Suprapubic skin (tissue), 4 donors: Measurements from ENCODE around the gene TPSB2. TPM values are rescaled to one million over a fixed set of nuclear protein-coding genes. Genes with fewer than 3 reads are reported as not detected.
"Not testable (repeated sequence)": the region's sequence is repeated elsewhere in the genome, so short reads cannot be mapped to it uniquely, and the experiment has no call there.

Source experiments
- DNase-seq, 2 donors: peaks; one replicate each; pipeline ENCODE4 v3.0.0-alpha.2; 2019; ENCODE audit warnings: low spot score in 2 of 2
- H3K27ac ChIP-seq: fragments of 200-600 bp; sonication (generic); one replicate; pipeline ENCODE4 v1.5.1; 2019
- H3K27me3 ChIP-seq: fragments of 200-600 bp; sonication (generic); one replicate; pipeline ENCODE4 v1.5.1; 2019
- H3K36me3 ChIP-seq: fragments of 200-600 bp; sonication (generic); one replicate; pipeline ENCODE4 v1.5.1; 2019
- H3K4me1 ChIP-seq: fragments of 200-600 bp; sonication (generic); one replicate; pipeline ENCODE4 v1.5.1; 2019
- H3K4me3 ChIP-seq: fragments of 200-600 bp; sonication (generic); one replicate; pipeline ENCODE4 v1.5.1; 2019; ENCODE audit warnings: mild to moderate bottlenecking
- H3K9me3 ChIP-seq: fragments of 200-600 bp; sonication (generic); one replicate; pipeline ENCODE4 v1.5.1; 2019
- EP300 ChIP-seq: sonication (generic); formaldehyde crosslinking; IDR thresholded peaks from one replicate; pipeline ENCODE4 v1.6.1; 2017; ENCODE audit warnings: antibody characterized with exemption
- POLR2A ChIP-seq, 2 donors: fragments of 450-650 bp; IDR thresholded peaks; one replicate each; pipeline ENCODE4 v1.6.1; 2017; ENCODE audit warnings: antibody characterized with exemption in 2 of 2, mild to moderate bottlenecking in 2 of 2, moderate library complexity in 2 of 2
- POLR2AphosphoS5 ChIP-seq, 3 donors: sonication (generic); formaldehyde crosslinking; IDR thresholded peaks; one replicate each; pipeline ENCODE4 v1.6.1; 2017; ENCODE audit warnings: antibody characterized with exemption in 3 of 3
- WGBS: methylation state at CpG from one replicate; pipeline ENCODE4 v1.1.5; 2018; 5-methylcytosine and 5-hydroxymethylcytosine counted together
- total RNA-seq, 4 donors: library from RNA; depleted of rRNA; stranded (reverse); fragments of >200 nt; gene quantifications; one replicate each; pipeline ENCODE4 v1.1.0, GENCODE V29; 2016
- TF ChIP-seq, protein P1 (sequence below), 2 donors: fragments of 200-600 bp in 1 of 2; fragments of 450-650 bp in 1 of 2; sonication (generic) in 1 of 2; IDR thresholded peaks; one replicate each; pipeline ENCODE4 v1.5.1; 2016 to 2019; ENCODE audit warnings: antibody characterized with exemption in 2 of 2, mild to moderate bottlenecking in 1 of 2, moderate library complexity in 1 of 2

Gene TPSB2
- total RNA-seq, 4 donors from 2014 or later, result 13.0 to 36.9 (median 22.5) TPM

DNA sequence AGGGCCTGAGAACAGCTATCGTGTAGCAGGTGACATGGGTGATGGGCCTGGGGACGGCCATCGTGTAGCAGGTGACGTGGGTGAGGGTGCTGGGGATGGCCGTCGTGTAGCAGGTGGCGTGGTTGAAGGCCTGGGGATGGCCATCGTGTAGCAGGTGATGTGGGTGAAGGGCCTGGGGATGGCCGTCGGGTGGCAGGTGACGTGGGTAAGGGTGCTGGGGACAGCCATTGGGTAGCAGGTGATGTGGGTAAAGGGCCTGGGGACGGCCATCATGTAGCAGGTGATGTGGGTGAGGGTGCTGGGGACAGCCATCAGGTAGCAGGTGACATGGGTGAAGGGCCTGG lies 41.4 kb upstream of the TPSB2 start:
- TF ChIP-seq POLR2AphosphoS5 (IDR thresholded peaks at IDR 0.05), result no peak
- TF ChIP-seq POLR2A (IDR thresholded peaks at IDR 0.05), result no peak
- TF ChIP-seq, protein P1, sequence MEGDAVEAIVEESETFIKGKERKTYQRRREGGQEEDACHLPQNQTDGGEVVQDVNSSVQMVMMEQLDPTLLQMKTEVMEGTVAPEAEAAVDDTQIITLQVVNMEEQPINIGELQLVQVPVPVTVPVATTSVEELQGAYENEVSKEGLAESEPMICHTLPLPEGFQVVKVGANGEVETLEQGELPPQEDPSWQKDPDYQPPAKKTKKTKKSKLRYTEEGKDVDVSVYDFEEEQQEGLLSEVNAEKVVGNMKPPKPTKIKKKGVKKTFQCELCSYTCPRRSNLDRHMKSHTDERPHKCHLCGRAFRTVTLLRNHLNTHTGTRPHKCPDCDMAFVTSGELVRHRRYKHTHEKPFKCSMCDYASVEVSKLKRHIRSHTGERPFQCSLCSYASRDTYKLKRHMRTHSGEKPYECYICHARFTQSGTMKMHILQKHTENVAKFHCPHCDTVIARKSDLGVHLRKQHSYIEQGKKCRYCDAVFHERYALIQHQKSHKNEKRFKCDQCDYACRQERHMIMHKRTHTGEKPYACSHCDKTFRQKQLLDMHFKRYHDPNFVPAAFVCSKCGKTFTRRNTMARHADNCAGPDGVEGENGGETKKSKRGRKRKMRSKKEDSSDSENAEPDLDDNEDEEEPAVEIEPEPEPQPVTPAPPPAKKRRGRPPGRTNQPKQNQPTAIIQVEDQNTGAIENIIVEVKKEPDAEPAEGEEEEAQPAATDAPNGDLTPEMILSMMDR (IDR thresholded peaks at IDR 0.05), result no peak
- no peak for TF ChIP-seq EP300
- no peaks in the 10 kb centered on the region for H3K4me1 ChIP-seq
- no peaks in the 10 kb centered on the region for H3K9me3 ChIP-seq
- peaks cover 44% of the 10 kb centered on the region for H3K27me3 ChIP-seq
- 73% methylated on average over 7 of the region's 12 CpGs for WGBS
- DNase-seq, result peak in 1 of 2 donors; percentile 63
- no peak overlapping the region for H3K4me3 ChIP-seq
- no peaks in the 10 kb centered on the region for H3K36me3 ChIP-seq
- no peak overlapping the region for H3K27ac ChIP-seq

DNA sequence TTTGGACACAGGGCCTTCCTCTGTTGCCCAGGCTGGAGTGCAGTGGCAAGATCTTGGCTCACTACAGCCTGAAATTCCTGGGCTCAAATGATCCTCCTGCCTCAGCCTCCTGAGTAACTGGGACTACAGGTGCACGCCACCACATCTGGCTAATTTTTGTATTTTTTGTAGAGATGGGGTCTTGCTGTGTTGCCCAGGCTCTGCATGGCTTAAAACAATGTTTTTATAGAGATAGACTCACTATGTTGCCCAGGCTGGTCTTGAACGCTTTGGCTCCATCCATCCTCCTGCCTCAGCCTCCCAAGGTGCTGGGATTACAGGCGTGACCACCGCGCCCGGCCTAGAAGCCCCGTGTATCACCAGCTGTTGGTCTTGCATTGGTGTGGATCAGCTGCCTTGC lies 39.4 kb upstream of the TPSB2 start:
- H3K4me3 ChIP-seq, H3K9me3 ChIP-seq, H3K4me1 ChIP-seq, H3K36me3 ChIP-seq, H3K27ac ChIP-seq: not testable (repeated sequence)
- H3K27me3 ChIP-seq, result peaks cover 33% of the 10 kb centered on the region
- WGBS, result 98% methylated on average over 7 of the region's 7 CpGs
- peak in 1 of 2 donors; percentile 37 for DNase-seq

DNA sequence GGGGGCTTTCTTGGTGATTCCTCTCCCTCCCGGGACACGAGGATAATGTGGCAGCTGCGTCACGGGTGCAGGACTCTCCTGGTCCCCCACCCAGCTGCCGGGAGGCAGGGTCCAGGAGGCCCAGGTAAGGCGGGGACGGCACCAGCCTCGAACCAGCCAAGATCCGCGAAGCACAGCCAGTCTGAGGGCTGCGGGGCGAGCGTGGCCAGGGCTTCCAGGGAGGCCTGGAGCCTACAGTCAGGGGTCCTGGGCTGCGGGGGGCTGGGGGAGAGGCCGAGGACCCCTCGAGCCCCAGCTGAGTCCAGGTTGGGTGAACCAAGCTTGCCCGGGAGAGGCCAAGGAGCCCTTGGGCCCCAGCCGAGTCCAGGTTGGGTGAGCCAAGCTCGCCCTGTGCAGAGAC lies 35.8 kb upstream of the TPSB2 start:
- no peaks in the 10 kb centered on the region for H3K9me3 ChIP-seq
- WGBS, result 77% methylated on average over 4 of the region's 19 CpGs
- TF ChIP-seq, protein P1 (IDR thresholded peaks at IDR 0.05), result no peak
- TF ChIP-seq POLR2A (IDR thresholded peaks at IDR 0.05) (no peak), POLR2AphosphoS5 (IDR thresholded peaks at IDR 0.05) (no peak), EP300 (no peak)
- peaks cover 47% of the 10 kb centered on the region for H3K27me3 ChIP-seq
- no peaks in the 10 kb centered on the region for H3K4me1 ChIP-seq
- H3K36me3 ChIP-seq, result no peaks in the 10 kb centered on the region
- DNase-seq, result peak in 1 of 2 donors; percentile 40
- no peak overlapping the region for H3K4me3 ChIP-seq
- no peak overlapping the region for H3K27ac ChIP-seq

DNA sequence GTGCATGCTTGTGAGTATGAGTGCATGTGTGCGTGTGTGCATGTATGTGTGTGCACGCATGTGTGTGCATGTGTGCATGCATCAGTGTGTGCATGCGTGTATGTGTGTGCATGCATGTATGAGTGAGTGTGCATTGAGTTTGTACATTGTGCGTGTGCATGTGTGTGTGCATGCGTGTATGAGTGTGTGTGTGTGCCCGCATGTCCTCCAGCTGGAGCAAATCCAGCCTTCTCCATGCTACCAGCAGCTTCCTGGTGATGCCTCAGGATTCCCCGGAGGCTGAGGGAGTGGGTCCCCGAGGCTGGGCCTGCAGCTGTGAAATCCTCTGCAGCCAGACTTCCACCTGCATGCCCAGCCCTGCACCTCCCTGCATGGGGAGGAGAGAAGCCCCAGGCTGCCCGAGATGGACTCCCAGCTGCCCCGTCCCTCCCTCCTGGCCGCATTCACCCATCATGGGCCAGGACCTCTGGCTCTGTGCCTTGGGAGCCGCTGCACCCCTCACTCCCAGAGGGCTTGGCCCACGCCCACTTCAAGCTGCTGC lies 35.2 kb upstream of the TPSB2 start:
- H3K4me1 ChIP-seq, result no peaks in the 10 kb centered on the region
- H3K27ac ChIP-seq, result no peak overlapping the region
- no peaks in the 10 kb centered on the region for H3K9me3 ChIP-seq
- TF ChIP-seq POLR2AphosphoS5 (IDR thresholded peaks at IDR 0.05), result no peak
- no peak for TF ChIP-seq POLR2A (IDR thresholded peaks at IDR 0.05)
- no peak for TF ChIP-seq EP300
- TF ChIP-seq, protein P1 (IDR thresholded peaks at IDR 0.05), result no peak
- H3K4me3 ChIP-seq, result no peak overlapping the region
- peak in 1 of 2 donors; percentile 55 for DNase-seq
- peaks cover 54% of the 10 kb centered on the region for H3K27me3 ChIP-seq
- H3K36me3 ChIP-seq, result no peaks in the 10 kb centered on the region
- 60% methylated on average over 10 of the region's 13 CpGs for WGBS

DNA sequence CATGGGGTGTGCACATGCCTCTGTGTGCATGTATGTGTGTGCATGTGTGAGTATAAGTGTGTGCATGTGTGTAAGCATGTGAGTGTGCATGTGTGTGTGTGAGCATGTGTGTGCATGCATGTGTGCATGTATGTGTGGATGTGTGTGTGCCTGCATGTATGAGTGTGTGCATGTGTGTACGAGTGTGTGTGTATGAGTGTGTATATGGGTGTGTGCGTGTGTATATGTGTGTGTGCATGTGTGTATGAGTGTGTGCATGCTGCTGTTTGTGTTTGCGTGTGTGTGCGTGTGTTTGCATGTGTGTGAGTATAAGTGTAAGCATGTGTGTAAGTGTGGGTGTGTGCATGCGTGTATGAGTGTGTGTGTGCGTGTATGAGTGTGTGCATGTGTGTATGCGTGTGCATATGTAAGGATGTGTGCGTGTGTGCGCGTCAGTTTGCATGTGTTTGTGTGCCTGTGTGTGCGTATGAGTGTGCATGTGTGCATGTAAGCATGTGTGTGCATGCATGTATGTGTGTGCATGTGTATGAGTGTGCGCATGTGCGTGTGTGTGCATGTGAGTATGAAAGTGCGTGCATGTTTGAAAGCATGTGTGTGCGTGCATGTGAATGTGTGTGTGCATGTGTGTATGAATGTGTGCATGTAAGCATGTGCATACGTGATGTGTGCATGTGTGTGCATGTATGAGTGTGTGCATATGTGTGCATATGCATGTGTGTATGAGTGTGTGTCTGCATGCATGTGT lies 34.5 kb upstream of the TPSB2 start:
- Histone ChIP-seq H3K27ac (no peak overlapping the region), H3K4me1 (no peaks in the 10 kb centered on the region), H3K36me3 (no peaks in the 10 kb centered on the region), H3K27me3 (peaks cover 58% of the 10 kb centered on the region), H3K9me3 (no peaks in the 10 kb centered on the region), H3K4me3 (no peak overlapping the region)
- 83% methylated on average over 16 of the region's 16 CpGs for WGBS
- DNase-seq, result no peak
- no peak for TF ChIP-seq POLR2AphosphoS5 (IDR thresholded peaks at IDR 0.05)
- no peak for TF ChIP-seq POLR2A (IDR thresholded peaks at IDR 0.05)

DNA sequence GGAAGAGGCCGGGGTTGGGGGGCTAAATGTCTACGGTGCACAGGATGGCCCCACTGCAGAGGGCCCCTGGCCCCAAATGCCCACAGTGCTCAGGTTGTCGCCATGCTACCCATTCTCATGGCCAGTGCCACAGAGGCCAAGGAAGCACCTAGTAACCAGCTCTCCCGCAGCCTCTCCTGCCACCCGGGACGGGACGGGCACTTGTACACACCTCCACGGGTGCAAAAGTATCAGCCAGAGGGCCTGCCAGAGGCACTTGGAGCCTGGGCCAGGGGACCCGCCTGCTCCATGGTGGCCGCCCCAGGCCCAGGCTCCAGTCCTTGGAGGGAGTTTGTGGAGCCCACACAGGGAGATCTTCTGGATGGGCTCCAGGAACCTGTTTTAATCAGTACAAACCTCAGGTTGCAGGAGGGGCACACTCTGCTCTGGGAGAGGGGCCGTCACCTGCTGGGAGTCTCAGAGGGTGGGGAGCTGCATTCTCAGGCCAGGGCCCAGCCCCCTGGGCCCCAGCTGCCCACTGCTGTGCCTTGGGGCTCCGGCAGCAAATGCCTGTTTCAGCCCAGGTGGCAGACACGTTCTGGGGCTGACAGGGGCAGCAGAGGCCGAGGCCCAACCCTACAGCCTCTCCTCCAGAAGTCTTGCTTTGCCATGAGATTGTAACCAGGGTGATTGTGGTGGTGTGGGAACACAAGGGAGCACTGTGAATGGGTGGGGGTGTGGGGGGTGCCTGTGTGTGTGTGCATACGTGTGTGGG lies 33.8 kb upstream of the TPSB2 start:
- 68% methylated on average over 9 of the region's 15 CpGs for WGBS

More for the DNA sequence above, 33.8 kb upstream of the TPSB2 start:
- H3K4me1 ChIP-seq, result peaks cover 7% of the 10 kb centered on the region
- H3K9me3 ChIP-seq, result no peaks in the 10 kb centered on the region
- DNase-seq, result peak in 1 of 2 donors; percentile 46
- TF ChIP-seq EP300 (no peak), POLR2AphosphoS5 (IDR thresholded peaks at IDR 0.05) (no peak), POLR2A (IDR thresholded peaks at IDR 0.05) (no peak)
- no peak overlapping the region for H3K4me3 ChIP-seq
- H3K27me3 ChIP-seq, result peaks cover 64% of the 10 kb centered on the region
- H3K27ac ChIP-seq, result no peak overlapping the region
- no peaks in the 10 kb centered on the region for H3K36me3 ChIP-seq
